CD4-positive, CD25-positive, alpha-beta regulatory T cell (primary cell): ENCODE measurements around the gene BRAP. TPM values are rescaled to one million over a fixed set of nuclear protein-coding genes. Genes with fewer than 3 reads are reported as not detected.
A peak's percentile ranks its signal among the peaks of the same experiment; 100 is the strongest.
"Not testable (repeated sequence)": the region's sequence is repeated elsewhere in the genome, so short reads cannot be mapped to it uniquely, and the experiment has no call there.

Experiments
- ATAC-seq, 2 donors: fragments of 150-1000 bp; cut with Tn5 transposase; one replicate each; pipeline ENCODE4 v1.10.0; 2021; ENCODE audit warnings: low read depth in 2 of 2, moderate number of reproducible peaks in 2 of 2, moderate library complexity in 1 of 2
- DNase-seq, 3 donors: peaks; one replicate each; pipeline versions ENCODE4 v3.0.0 to v3.0.0-alpha.2; 2012 to 2022; ENCODE audit warnings: mixed read lengths in 1 of 3
- H3K27ac ChIP-seq: one replicate; pipeline ENCODE4 v1.7.0; 2013; ENCODE audit warnings: mild to moderate bottlenecking, low read length; ENCODE audit not compliant: insufficient read depth, poor library complexity, severe bottlenecking
- H3K27me3 ChIP-seq: one replicate; pipeline ENCODE4 v1.7.0; 2013; ENCODE audit warnings: low read length; ENCODE audit not compliant: control insufficient read depth, insufficient read depth
- H3K36me3 ChIP-seq: one replicate; pipeline ENCODE4 v1.7.0; 2013; ENCODE audit warnings: mild to moderate bottlenecking, low read length, moderate library complexity; ENCODE audit not compliant: control insufficient read depth, insufficient read depth
- H3K4me1 ChIP-seq: 2 replicates; pipeline ENCODE4 v1.7.0; 2013; ENCODE audit warnings: mild to moderate bottlenecking, low read length; ENCODE audit not compliant: insufficient read depth, control insufficient read depth, poor library complexity, severe bottlenecking
- H3K4me3 ChIP-seq: one replicate; pipeline ENCODE4 v1.7.0; 2013; ENCODE audit warnings: low read depth, mild to moderate bottlenecking, low read length, moderate library complexity
- H3K9me3 ChIP-seq, 2 experiments: 1 replicate in 1 of 2; 2 replicates in 1 of 2; pipeline ENCODE4 v1.7.0; 2013; ENCODE audit warnings: low read length in 2 of 2, mild to moderate bottlenecking in 1 of 2, moderate library complexity in 1 of 2; ENCODE audit not compliant: control insufficient read depth in 2 of 2
- H3K27ac Mint-ChIP-seq, 3 donors: one replicate each; pipeline ENCODE4 v1.8.0; 2020 to 2022; ENCODE audit warnings: mild to moderate bottlenecking in 3 of 3, mixed read lengths in 3 of 3, moderate library complexity in 2 of 3
- H3K27me3 Mint-ChIP-seq: one replicate; pipeline ENCODE4 v1.8.0; 2022; ENCODE audit warnings: mild to moderate bottlenecking, mixed read lengths
- H3K36me3 Mint-ChIP-seq: one replicate; pipeline ENCODE4 v1.8.0; 2020; ENCODE audit warnings: mixed read lengths
- H3K4me1 Mint-ChIP-seq, 4 donors: one replicate each; pipeline ENCODE4 v1.8.0; 2020 to 2022; ENCODE audit warnings: mixed read lengths in 4 of 4, mild to moderate bottlenecking in 1 of 4
- H3K4me3 Mint-ChIP-seq, 4 donors: one replicate each; pipeline ENCODE4 v1.8.0; 2020 to 2022; ENCODE audit warnings: mild to moderate bottlenecking in 4 of 4, mixed read lengths in 4 of 4, moderate library complexity in 3 of 4
- H3K9me3 Mint-ChIP-seq, 7 donors: one replicate each; pipeline ENCODE4 v1.8.0; 2020 to 2022; ENCODE audit warnings: mixed read lengths in 7 of 7, mild to moderate bottlenecking in 3 of 7, moderate library complexity in 2 of 7
- polyA plus RNA-seq, 4 donors: library from polyadenylated mRNA; unstranded; fragments of 300-500 nt; fragmentation: Illumina TruSeq; gene quantifications; one replicate each; pipeline ENCODE4 v1.2.3, GENCODE V29; 2021
- total RNA-seq: library from RNA; stranded (reverse); gene quantifications from one replicate; pipeline ENCODE4 v1.2.3, GENCODE V29; 2022

BRAP gene
- total and polyA plus RNA-seq, 5 donors from 2014 or later = 21.2 to 26.1 (median 25.3) TPM

DNA sequence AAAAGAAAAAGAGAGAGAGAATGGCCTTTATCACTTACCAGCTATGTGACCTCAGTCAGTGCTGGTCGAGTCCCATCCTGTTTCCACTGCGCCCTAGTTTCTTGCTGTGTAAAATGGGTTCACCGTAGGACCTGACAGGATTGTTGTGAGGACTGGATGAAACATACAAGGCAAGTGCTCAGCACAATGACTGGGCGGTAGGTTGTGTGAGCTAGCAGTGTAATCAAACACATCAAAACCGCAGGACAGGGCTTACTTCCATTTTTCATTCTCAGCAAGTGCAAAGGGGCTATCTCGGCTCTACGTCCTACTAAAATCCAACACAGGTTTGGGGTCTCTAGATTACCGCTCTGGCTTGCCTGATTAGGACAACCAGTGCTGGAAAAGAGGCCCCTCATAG is 50.2 kb downstream of the BRAP start:
- Histone ChIP-seq H3K4me3 (no peak overlapping the region), H3K27me3 (no peaks in the 10 kb centered on the region), H3K27ac (no peak overlapping the region), H3K4me1 (no peaks in the 10 kb centered on the region), H3K9me3 (no peaks in the 10 kb centered on the region), H3K36me3 (peaks cover 2% of the 10 kb centered on the region)
- no peaks in the 10 kb centered on the region for H3K4me1 Mint-ChIP-seq
- H3K27me3 Mint-ChIP-seq = no peaks in the 10 kb centered on the region
- no peak overlapping the region for H3K4me3 Mint-ChIP-seq
- no peaks in the 10 kb centered on the region for H3K9me3 Mint-ChIP-seq
- peak in 1 of 3 donors; percentile 11 for DNase-seq
- ATAC-seq = peak in 1 of 2 donors; percentile 18
- peak overlapping the region in 1 of 3 donors; percentile 67 for H3K27ac Mint-ChIP-seq
- H3K36me3 Mint-ChIP-seq = peaks cover 4% of the 10 kb centered on the region

DNA sequence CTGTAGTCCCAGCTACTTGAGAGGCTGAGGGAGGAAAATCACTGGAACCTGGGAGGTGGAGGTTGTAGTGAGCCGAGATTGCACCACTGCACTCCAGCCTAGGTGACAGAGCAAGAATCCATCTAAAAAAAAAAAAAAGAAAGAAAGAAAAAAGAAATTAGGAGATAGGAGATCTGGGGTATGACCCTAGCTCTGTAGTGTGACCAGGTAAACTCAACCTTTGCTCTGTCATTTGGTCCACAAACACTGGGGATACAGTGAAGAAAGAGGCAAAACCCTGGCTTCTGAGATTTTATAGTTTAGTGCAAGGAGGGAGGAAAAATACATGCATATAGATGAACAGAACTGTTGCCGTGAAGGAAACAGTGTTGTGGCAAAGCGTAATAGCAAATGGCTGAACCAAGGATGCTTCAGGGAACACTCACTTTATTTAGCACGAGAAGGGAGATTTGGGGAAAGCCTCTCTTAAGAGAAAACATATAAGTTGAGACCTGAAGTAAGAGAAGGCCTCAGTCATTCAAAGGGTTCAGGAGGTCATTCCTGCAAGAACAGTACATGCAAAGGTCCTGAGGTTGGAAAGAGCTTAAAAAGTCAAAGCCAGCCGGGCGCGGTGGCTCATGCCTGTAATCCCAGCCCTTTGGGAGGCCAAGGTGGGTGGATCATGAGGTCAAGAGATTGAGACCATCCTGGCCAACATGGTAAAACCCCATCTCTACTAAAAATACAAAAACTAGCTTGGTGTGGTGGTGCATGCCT is 57.1 kb downstream of the BRAP start:
- Mint-ChIP-seq H3K4me3 (no peak overlapping the region), H3K27ac (no peak overlapping the region), H3K9me3 (peaks cover 0 to 3% (median 0%) of the 10 kb centered on the region in 7 donors), H3K27me3 (no peaks in the 10 kb centered on the region), H3K4me1 (no peaks in the 10 kb centered on the region), H3K36me3 (no peaks in the 10 kb centered on the region)
- Histone ChIP-seq H3K4me3 (no peak overlapping the region), H3K36me3 (no peaks in the 10 kb centered on the region), H3K4me1 (no peaks in the 10 kb centered on the region), H3K9me3 (no peaks in the 10 kb centered on the region), H3K27ac (no peak overlapping the region), H3K27me3 (no peaks in the 10 kb centered on the region)
- no peak for DNase-seq
- no peak for ATAC-seq

DNA sequence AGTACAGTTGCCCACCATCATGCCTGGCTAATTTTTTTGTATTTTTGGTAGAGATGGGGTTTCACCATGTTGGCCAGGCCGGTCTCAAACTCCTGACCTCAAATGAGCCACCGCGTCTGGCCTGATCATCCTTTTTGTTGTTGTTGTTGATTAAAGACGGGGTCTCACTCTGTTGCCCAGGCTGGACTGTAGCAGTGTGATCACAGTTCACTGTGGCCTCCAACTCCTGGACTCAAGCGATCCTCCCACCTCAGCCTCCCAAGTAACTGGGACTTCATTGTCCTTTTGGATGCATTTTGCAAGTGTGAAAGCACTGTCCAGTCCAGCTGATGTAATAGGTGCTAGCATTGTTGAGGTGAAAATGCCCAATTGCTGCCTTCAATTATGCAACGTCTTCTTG is 59.5 kb downstream of the BRAP start:
- DNase-seq (no peak), ATAC-seq (no peak)
- H3K27ac Mint-ChIP-seq = no peak overlapping the region
- Histone ChIP-seq H3K4me1 (no peaks in the 10 kb centered on the region), H3K27ac (no peak overlapping the region), H3K36me3 (no peaks in the 10 kb centered on the region), H3K9me3 (no peaks in the 10 kb centered on the region), H3K27me3 (no peaks in the 10 kb centered on the region), H3K4me3 (no peak overlapping the region)
- no peaks in the 10 kb centered on the region for H3K27me3 Mint-ChIP-seq
- H3K4me3 Mint-ChIP-seq = no peak overlapping the region
- H3K36me3 Mint-ChIP-seq = no peaks in the 10 kb centered on the region
- H3K9me3 Mint-ChIP-seq = peaks cover 0 to 3% (median 0%) of the 10 kb centered on the region in 7 donors
- no peaks in the 10 kb centered on the region for H3K4me1 Mint-ChIP-seq

DNA sequence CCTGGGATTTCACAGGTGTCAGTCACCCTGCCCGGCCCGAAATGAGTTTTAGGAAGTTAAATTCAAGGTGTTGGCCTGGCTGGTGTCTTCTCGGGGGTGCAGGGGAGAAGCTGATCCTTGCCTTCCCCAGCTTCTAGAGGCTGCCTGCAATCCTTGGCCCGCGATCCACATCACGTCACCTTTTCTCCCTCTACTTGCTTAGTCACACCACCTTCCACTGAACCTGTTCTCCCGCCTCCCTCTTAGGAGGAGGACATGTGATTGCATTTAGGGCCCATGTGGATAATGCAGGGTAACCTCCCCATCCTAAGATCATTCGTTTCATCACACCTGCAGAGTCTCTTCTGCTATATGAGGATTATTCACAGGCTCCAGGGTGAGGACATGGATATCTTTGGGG is 61.2 kb downstream of the BRAP start:
- H3K4me3 ChIP-seq = no peak overlapping the region
- H3K4me1 ChIP-seq = no peaks in the 10 kb centered on the region
- Mint-ChIP-seq H3K4me3 (no peak overlapping the region), H3K4me1 (peaks cover 0 to 2% (median 0%) of the 10 kb centered on the region in 4 donors), H3K9me3 (peaks cover 0 to 3% (median 0%) of the 10 kb centered on the region in 7 donors), H3K27ac (no peak overlapping the region), H3K36me3 (no peaks in the 10 kb centered on the region), H3K27me3 (no peaks in the 10 kb centered on the region)
- H3K36me3 ChIP-seq = no peaks in the 10 kb centered on the region
- no peaks in the 10 kb centered on the region for H3K27me3 ChIP-seq
- DNase-seq = no peak
- no peak for ATAC-seq
- H3K9me3 ChIP-seq = no peaks in the 10 kb centered on the region
- no peak overlapping the region for H3K27ac ChIP-seq

DNA sequence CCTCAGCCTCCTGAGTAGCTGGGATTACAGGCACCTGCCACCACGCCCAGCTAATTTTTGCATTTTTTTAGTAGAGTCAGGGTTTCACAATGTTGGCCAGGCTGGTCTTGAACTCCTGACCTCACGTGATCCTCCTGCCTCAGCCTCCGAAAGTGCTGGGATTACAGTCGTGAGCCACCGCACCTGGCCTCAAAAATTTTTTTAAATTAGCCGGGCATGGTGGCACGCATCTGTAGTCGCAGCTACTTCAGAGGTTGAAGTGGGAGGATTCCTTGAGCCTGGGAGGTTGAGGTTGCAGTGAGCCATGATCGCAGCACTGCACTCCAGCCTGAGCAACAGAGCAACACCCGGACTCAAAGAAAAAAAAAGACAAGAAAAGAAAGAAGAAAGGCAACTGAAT is 67.9 kb downstream of the BRAP start:
- H3K27me3 ChIP-seq, H3K27me3 Mint-ChIP-seq, H3K4me1 ChIP-seq, H3K36me3 ChIP-seq, H3K9me3 ChIP-seq, H3K27ac Mint-ChIP-seq, H3K4me3 ChIP-seq, H3K9me3 Mint-ChIP-seq, DNase-seq, ATAC-seq, H3K36me3 Mint-ChIP-seq, H3K4me3 Mint-ChIP-seq, H3K4me1 Mint-ChIP-seq, H3K27ac ChIP-seq: not testable (repeated sequence)

DNA sequence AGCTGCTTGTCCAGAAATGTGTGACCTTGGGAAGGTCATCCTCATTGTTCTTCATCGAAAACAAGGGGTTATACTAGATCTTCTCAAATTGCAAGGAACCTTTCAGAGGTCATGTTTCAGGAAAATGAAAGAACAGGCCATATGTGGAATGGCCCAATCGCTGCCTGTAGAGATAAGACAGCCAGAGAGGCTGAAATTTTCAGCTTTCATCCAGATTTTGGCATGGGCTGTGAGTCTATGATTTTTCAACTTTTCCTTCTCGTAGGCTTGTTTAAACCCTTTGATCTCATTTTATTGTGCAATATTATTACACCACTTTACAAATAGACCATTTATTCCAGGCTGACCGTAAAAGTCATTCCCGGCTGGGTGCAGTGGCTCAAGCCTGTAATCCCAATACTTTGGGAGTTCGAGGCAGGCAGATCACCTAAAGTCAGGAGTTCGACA is 69.6 kb downstream of the BRAP start:
- Mint-ChIP-seq H3K4me3 (no peak overlapping the region), H3K27me3 (no peaks in the 10 kb centered on the region), H3K27ac (no peak overlapping the region), H3K4me1 (peaks cover 0 to 2% (median 0%) of the 10 kb centered on the region in 4 donors), H3K9me3 (no peaks in the 10 kb centered on the region), H3K36me3 (no peaks in the 10 kb centered on the region)
- ATAC-seq (no peak), DNase-seq (no peak)
- no peaks in the 10 kb centered on the region for H3K27me3 ChIP-seq
- H3K9me3 ChIP-seq = no peaks in the 10 kb centered on the region
- no peak overlapping the region for H3K27ac ChIP-seq
- H3K36me3 ChIP-seq = no peaks in the 10 kb centered on the region
- H3K4me3 ChIP-seq = no peak overlapping the region
- H3K4me1 ChIP-seq = no peaks in the 10 kb centered on the region

DNA sequence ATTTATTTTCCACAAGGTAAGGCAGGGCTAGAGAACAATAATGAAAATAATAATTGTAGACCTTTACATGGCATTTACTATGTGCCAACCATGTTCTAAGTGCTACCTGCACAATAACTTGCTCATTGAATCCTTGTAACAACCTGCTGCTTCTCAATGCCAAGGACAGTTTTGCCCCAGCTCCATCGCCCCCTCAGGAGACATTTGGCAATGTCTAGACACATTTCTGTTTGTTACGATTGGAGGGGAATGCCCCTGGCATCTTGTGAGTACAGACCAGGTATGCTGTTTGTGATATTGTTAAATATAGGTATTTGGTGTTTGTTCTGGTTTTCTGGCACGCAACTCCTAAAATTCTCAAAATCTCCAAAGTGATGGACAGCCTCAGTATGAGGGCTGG is 78.5 kb downstream of the BRAP start:
- Mint-ChIP-seq H3K27me3 (no peaks in the 10 kb centered on the region), H3K9me3 (no peaks in the 10 kb centered on the region), H3K4me1 (no peaks in the 10 kb centered on the region), H3K36me3 (no peaks in the 10 kb centered on the region), H3K4me3 (no peak overlapping the region), H3K27ac (peak overlapping the region in 1 of 3 donors; percentile 66)
- no peaks in the 10 kb centered on the region for H3K27me3 ChIP-seq
- no peak overlapping the region for H3K27ac ChIP-seq
- no peak overlapping the region for H3K4me3 ChIP-seq
- H3K36me3 ChIP-seq = no peaks in the 10 kb centered on the region
- ATAC-seq = no peak
- no peaks in the 10 kb centered on the region for H3K4me1 ChIP-seq
- no peak for DNase-seq
- H3K9me3 ChIP-seq = no peaks in the 10 kb centered on the region

DNA sequence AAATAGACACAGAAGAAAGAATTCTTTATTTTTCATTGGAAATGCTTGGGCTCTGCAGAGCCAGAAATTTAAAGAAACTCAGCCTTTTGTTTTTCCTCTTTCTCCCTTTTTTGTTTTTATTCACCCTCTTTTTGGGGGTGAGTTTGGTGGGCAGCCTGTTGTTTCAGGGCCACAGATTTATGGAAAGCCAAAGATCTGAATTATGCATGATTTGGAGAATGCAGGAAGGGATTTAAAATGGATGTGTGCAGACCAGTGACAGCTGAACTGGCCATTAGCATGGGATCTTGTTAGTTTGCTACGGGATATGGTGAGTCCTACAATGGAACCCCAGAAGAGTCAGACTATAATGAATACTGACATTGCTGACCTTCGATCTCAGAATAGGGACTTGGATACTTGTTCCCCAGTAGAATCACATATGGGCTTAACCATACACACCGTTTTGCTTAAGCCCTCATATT is 79.0 kb downstream of the BRAP start:
- Histone ChIP-seq H3K36me3 (no peaks in the 10 kb centered on the region), H3K27me3 (no peaks in the 10 kb centered on the region), H3K4me1 (no peaks in the 10 kb centered on the region), H3K9me3 (no peaks in the 10 kb centered on the region), H3K4me3 (no peak overlapping the region), H3K27ac (no peak overlapping the region)
- Mint-ChIP-seq H3K4me1 (no peaks in the 10 kb centered on the region), H3K36me3 (no peaks in the 10 kb centered on the region), H3K4me3 (no peak overlapping the region), H3K27me3 (no peaks in the 10 kb centered on the region), H3K9me3 (no peaks in the 10 kb centered on the region), H3K27ac (no peak overlapping the region)
- no peak for ATAC-seq
- no peak for DNase-seq
